GM12874 (cell line): Measurements from ENCODE around the gene CCDC3.

Source experiments
- CTCF ChIP-seq: IDR thresholded peaks from 2 replicates; pipeline ENCODE4 v1.5.1; 2011; ENCODE audit warnings: low read depth, mild to moderate bottlenecking, control low read depth, low read length, moderate library complexity; ENCODE audit not compliant: insufficient read depth

The CCDC3 gene

GRCh38 chr10:12849319-12850181 is 152.0 kb downstream of the CCDC3 start:
- TF ChIP-seq CTCF = no peak

GRCh38 chr10:12848439-12849173 is 152.9 kb downstream of the CCDC3 start:
- TF ChIP-seq CTCF = no peak

- peak; percentile 41 for TF ChIP-seq CTCF
Observed at GRCh38 chr10:12847361-12847975, 154.0 kb downstream of the CCDC3 start.

- TF ChIP-seq CTCF = no peak
Observed at GRCh38 chr10:12846718-12847117, 154.8 kb downstream of the CCDC3 start.
